Sigmoid colon (tissue), 4 donors: ENCODE data around the gene TMEM259.

Experiments
- CTCF ChIP-seq, 4 experiments: fragments of 450-650 bp in 3 of 4; fragments of 200-600 bp in 1 of 4; IDR thresholded peaks; one replicate each; pipeline ENCODE4 v1.5.1; 2016 to 2019; ENCODE audit warnings: antibody characterized with exemption in 4 of 4, mild to moderate bottlenecking in 3 of 4, moderate library complexity in 2 of 4
- POLR2A ChIP-seq, 2 donors: fragments of 450-650 bp; IDR thresholded peaks; one replicate each; pipeline ENCODE4 v1.6.1; 2016; ENCODE audit warnings: antibody characterized with exemption in 2 of 2, mild to moderate bottlenecking in 2 of 2, moderate library complexity in 2 of 2
- POLR2AphosphoS5 ChIP-seq, 4 donors: sonication (generic); formaldehyde crosslinking; IDR thresholded peaks; one replicate each; pipeline ENCODE4 v1.6.1; 2017; ENCODE audit warnings: antibody characterized with exemption in 4 of 4

DNA sequence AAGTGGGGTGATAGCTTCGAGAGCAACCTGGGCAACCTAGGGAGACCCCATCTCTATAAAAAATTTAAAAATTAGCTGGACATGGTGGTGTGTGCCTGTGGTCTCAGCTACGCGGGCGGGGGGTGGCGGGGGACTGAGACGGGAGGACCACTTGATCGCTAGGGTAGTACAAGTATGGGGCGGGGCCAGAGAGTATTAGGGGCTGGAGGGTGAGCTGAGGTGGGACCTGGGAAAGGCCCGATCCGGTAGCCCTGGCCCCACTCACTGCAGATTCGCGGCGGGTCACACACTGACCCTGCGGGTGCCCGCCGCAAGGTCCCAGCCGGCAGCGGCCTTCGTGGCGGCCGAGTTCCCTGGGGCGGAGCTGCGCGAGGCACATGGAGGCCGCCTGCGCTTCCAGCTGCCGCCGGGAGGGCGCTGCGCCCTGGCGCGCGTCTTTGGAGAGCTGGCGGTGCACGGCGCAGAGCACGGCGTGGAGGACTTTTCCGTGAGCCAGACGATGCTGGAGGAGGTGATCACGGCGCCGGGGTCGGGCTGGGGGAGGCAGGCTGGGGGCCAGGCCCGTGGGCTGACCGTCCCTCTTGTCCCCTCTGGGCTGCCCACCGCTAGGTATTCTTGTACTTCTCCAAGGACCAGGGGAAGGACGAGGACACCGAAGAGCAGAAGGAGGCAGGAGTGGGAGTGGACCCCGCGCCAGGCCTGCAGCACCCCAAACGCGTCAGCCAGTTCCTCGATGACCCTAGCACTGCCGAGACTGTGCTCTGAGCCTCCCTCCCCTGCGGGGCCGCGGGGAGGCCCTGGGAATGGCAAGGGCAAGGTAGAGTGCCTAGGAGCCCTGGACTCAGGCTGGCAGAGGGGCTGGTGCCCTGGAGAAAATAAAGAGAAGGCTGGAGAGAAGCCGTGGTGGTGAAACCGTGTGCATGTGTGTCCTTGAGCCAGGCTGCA is 44.0 kb upstream of the TMEM259 start:
- TF ChIP-seq POLR2A (IDR thresholded peaks at IDR 0.05) (no peak), CTCF (IDR thresholded peaks at IDR 0.05) (peak; percentile 23 to 78 (median 68)), POLR2AphosphoS5 (IDR thresholded peaks at IDR 0.05) (no peak)
